ENCODE data around the gene GNAL.

Gene GNAL

GRCh38 chr18:11741505-11742145 lies 52.6 kb downstream of the GNAL start:
- Histone ChIP-seq H3K9me3 (ENCODE audit: control insufficient read depth, low read length) (no peaks in the 10 kb centered on the region), H3K4me1 (ENCODE audit: control insufficient read depth, insufficient read depth, low read length, poor library complexity, severe bottlenecking) (no peaks in the 10 kb centered on the region), H3K36me3 (ENCODE audit: control insufficient read depth, insufficient read depth, low read length) (no peaks in the 10 kb centered on the region), H3K27me3 (replicated peaks; ENCODE audit: control insufficient read depth, insufficient read depth, low read length, poor library complexity, severe bottlenecking) (no peaks in the 10 kb centered on the region), H3K4me3 (ENCODE audit: insufficient read depth, low read depth, low read length, poor library complexity, severe bottlenecking) (no peak overlapping the region), H3K27ac (ENCODE audit: insufficient read depth, low read length, poor library complexity, severe bottlenecking) (no peak overlapping the region)
- no peak for DNase-seq

DNA sequence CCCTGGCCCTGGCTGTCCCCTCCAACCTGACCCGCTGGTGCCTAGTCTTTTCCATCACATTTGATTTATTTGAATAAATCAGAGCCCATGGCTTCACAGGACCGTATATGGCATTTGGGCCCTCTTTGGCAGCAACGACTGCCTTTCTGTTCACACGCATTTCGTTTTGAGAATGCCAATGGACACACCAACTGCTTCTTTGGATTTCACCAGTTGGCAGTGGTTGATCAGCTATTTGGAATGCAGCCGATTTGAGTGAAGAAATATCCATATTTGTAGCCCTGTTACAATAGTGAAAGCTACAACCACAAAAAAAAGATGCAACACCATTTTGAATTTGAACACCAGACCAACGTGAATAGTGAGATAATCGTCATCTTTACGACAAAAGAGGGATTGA lies 56.5 kb downstream of the GNAL start:
- Histone ChIP-seq H3K4me1 (ENCODE audit: control insufficient read depth, insufficient read depth, low read length, poor library complexity, severe bottlenecking) (no peaks in the 10 kb centered on the region), H3K27ac (ENCODE audit: insufficient read depth, low read length, poor library complexity, severe bottlenecking) (no peak overlapping the region), H3K4me3 (ENCODE audit: insufficient read depth, low read depth, low read length, poor library complexity, severe bottlenecking) (no peak overlapping the region), H3K36me3 (ENCODE audit: control insufficient read depth, insufficient read depth, low read length) (no peaks in the 10 kb centered on the region), H3K9me3 (ENCODE audit: control insufficient read depth, low read length) (no peaks in the 10 kb centered on the region), H3K27me3 (replicated peaks; ENCODE audit: control insufficient read depth, insufficient read depth, low read length, poor library complexity, severe bottlenecking) (peaks cover 4% of the 10 kb centered on the region)
- no peak for DNase-seq

DNA sequence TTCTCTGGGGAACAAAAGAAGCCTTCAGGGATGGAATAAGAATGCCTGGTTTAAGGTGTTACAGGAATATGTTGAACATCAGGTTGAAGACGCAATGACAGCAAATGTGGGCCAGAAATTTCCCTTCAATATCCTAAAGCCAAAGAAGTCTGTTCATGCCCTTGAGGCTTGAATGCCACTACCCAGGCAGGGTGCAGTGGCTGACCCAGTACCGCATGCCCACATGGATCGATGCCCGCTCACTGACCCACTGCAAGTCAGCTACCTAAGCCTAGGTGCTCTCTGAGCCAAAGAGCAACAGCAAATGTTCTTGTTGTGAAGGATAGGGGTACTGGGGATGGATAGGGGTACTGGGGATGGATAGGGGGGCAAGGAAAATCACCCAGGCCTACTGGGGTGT lies 58.2 kb downstream of the GNAL start:
- no peak for DNase-seq
- no peaks in the 10 kb centered on the region for H3K4me1 ChIP-seq (ENCODE audit: control insufficient read depth, insufficient read depth, low read length, poor library complexity, severe bottlenecking)
- peaks cover 9% of the 10 kb centered on the region for H3K27me3 ChIP-seq (replicated peaks; ENCODE audit: control insufficient read depth, insufficient read depth, low read length, poor library complexity, severe bottlenecking)
- H3K9me3 ChIP-seq (ENCODE audit: control insufficient read depth, low read length): no peaks in the 10 kb centered on the region
- no peaks in the 10 kb centered on the region for H3K36me3 ChIP-seq (ENCODE audit: control insufficient read depth, insufficient read depth, low read length)
- H3K27ac ChIP-seq (ENCODE audit: insufficient read depth, low read length, poor library complexity, severe bottlenecking): no peak overlapping the region
- no peak overlapping the region for H3K4me3 ChIP-seq (ENCODE audit: insufficient read depth, low read depth, low read length, poor library complexity, severe bottlenecking)

DNA sequence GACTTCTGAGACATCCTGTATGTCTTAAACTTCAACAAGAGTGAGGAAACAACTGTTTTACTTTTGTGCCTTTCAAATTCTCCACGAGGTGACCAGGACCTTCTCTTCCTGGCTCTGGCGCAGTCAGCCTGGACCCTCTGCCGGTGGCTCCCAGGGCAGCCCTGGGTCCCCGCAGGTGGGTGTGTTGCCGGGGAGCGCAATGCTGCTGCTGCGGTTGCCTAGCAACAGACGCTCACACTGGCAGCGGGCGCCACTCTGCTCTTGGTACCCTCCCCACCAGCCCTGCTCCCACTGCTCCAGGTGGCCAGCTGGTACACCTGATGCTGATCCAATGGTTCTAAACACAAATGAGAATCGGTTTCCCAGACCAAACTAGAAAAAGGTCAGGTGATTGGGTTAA lies 58.7 kb downstream of the GNAL start:
- DNase-seq: no peak
- Histone ChIP-seq H3K27ac (ENCODE audit: insufficient read depth, low read length, poor library complexity, severe bottlenecking) (no peak overlapping the region), H3K4me1 (ENCODE audit: control insufficient read depth, insufficient read depth, low read length, poor library complexity, severe bottlenecking) (no peaks in the 10 kb centered on the region), H3K4me3 (ENCODE audit: insufficient read depth, low read depth, low read length, poor library complexity, severe bottlenecking) (no peak overlapping the region), H3K27me3 (replicated peaks; ENCODE audit: control insufficient read depth, insufficient read depth, low read length, poor library complexity, severe bottlenecking) (peaks cover 9% of the 10 kb centered on the region), H3K9me3 (ENCODE audit: control insufficient read depth, low read length) (no peaks in the 10 kb centered on the region), H3K36me3 (ENCODE audit: control insufficient read depth, insufficient read depth, low read length) (no peaks in the 10 kb centered on the region)

DNA sequence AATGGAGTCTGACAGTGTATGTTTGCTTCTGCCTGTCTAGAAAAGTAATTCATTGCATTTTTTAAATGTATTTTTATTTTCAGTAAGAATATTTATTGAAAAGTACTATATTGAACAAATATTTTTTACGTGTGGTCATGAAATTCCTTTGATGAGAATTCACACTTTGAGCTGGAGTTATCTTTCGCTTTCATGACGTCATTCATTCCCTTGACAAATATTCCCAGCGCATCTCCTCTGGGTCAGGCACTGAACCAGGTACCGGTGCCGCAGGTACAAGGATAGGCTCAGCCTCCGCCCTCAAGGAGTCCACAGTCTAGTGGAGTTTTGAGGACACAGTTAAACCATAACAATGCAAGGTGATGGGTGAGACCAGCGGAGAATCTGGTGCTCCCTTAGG lies 60.2 kb downstream of the GNAL start:
- Histone ChIP-seq H3K27me3 (replicated peaks; ENCODE audit: control insufficient read depth, insufficient read depth, low read length, poor library complexity, severe bottlenecking) (peaks cover 9% of the 10 kb centered on the region), H3K36me3 (ENCODE audit: control insufficient read depth, insufficient read depth, low read length) (no peaks in the 10 kb centered on the region), H3K4me3 (ENCODE audit: insufficient read depth, low read depth, low read length, poor library complexity, severe bottlenecking) (no peak overlapping the region), H3K27ac (ENCODE audit: insufficient read depth, low read length, poor library complexity, severe bottlenecking) (no peak overlapping the region), H3K4me1 (ENCODE audit: control insufficient read depth, insufficient read depth, low read length, poor library complexity, severe bottlenecking) (no peaks in the 10 kb centered on the region), H3K9me3 (ENCODE audit: control insufficient read depth, low read length) (no peaks in the 10 kb centered on the region)
- DNase-seq: no peak

GRCh38 chr18:11750171-11750570 lies 61.1 kb downstream of the GNAL start:
- Histone ChIP-seq H3K36me3 (ENCODE audit: control insufficient read depth, insufficient read depth, low read length) (no peaks in the 10 kb centered on the region), H3K4me3 (ENCODE audit: insufficient read depth, low read depth, low read length, poor library complexity, severe bottlenecking) (no peak overlapping the region), H3K27ac (ENCODE audit: insufficient read depth, low read length, poor library complexity, severe bottlenecking) (no peak overlapping the region), H3K27me3 (replicated peaks; ENCODE audit: control insufficient read depth, insufficient read depth, low read length, poor library complexity, severe bottlenecking) (peaks cover 9% of the 10 kb centered on the region), H3K4me1 (ENCODE audit: control insufficient read depth, insufficient read depth, low read length, poor library complexity, severe bottlenecking) (no peaks in the 10 kb centered on the region), H3K9me3 (ENCODE audit: control insufficient read depth, low read length) (no peaks in the 10 kb centered on the region)
- DNase-seq: no peak

DNA sequence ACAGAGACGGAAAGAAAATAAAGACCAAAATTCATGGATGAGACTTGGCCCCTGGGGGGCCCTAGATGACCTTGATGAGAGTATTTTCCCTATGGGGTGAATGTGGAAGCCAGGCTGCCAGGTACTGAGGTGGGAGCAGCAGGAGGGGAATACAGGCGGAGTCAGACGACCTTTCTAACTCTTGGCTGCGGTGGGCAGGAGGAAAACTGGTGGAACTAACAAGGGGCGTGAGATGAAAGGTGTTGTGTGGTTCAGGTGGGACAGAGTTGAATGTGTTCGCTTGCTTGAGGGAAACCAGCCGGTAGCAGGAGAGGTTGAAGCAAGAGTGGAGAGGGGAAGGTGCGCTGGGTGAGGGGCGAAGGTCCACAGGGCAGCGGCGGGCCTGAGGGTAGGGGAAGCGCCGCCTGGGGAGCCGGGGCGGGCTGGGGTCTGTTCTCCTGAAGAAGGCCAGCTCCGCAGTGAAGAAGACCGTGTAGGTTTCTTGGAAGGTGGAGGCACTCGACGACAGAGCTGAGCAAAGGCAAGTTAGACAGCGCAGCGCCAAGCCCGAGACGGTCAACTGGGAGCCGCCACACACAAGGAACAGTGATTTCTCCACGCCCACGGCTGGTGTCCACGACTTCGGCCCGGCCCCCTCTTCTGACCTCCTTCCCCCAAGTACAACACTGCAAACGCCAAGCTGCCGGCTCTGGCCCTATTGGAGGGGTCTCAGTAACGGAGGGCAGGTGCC lies 61.7 kb downstream of the GNAL start:
- DNase-seq: no peak
- Histone ChIP-seq H3K4me3 (ENCODE audit: insufficient read depth, low read depth, low read length, poor library complexity, severe bottlenecking) (no peak overlapping the region), H3K4me1 (ENCODE audit: control insufficient read depth, insufficient read depth, low read length, poor library complexity, severe bottlenecking) (no peaks in the 10 kb centered on the region), H3K27me3 (replicated peaks; ENCODE audit: control insufficient read depth, insufficient read depth, low read length, poor library complexity, severe bottlenecking) (peaks cover 9% of the 10 kb centered on the region), H3K27ac (ENCODE audit: insufficient read depth, low read length, poor library complexity, severe bottlenecking) (no peak overlapping the region), H3K9me3 (ENCODE audit: control insufficient read depth, low read length) (no peaks in the 10 kb centered on the region), H3K36me3 (ENCODE audit: control insufficient read depth, insufficient read depth, low read length) (no peaks in the 10 kb centered on the region)

DNA sequence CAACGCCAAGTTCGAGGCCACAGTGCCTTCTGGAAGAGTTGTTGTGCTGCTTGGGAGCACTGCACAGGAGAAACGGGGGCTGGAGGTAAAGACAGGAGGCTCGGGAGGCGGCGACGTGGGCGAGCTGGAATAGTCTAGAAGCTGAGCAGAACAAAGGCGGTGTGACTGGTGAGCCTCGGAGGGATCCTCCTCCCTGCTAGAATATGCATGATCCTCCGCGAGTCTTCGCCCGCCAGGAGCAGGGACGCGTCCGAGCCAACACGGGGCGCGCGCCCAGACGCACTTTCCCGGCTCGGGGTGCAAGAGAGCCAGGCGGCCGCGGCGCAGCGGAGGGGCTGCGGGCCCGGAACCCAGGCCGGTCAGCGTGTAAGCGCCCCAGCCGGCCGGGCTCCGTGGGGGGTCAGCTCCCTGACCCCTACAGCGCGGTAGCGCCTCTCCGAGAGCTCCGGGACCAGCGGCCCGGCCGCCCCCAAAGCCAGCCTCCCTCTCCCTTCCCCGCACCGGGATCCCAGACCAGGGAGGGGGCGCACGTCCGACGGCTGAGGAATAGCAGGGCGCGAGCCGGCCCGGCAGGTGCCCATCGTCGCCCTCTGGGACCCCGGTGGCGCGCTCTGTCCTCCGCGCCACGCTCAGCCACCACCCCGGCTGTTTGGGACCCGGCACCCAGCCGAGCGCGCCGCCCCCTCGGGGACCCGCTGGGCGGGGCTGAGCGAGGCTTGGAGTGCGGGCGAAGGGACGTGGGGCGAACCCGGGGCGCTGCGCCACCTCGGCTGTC lies 62.5 kb downstream of the GNAL start:
- Histone ChIP-seq H3K27ac (ENCODE audit: insufficient read depth, low read length, poor library complexity, severe bottlenecking) (no peak overlapping the region), H3K4me1 (ENCODE audit: control insufficient read depth, insufficient read depth, low read length, poor library complexity, severe bottlenecking) (no peaks in the 10 kb centered on the region), H3K36me3 (ENCODE audit: control insufficient read depth, insufficient read depth, low read length) (no peaks in the 10 kb centered on the region), H3K9me3 (ENCODE audit: control insufficient read depth, low read length) (no peaks in the 10 kb centered on the region), H3K27me3 (replicated peaks; ENCODE audit: control insufficient read depth, insufficient read depth, low read length, poor library complexity, severe bottlenecking) (peaks cover 9% of the 10 kb centered on the region), H3K4me3 (ENCODE audit: insufficient read depth, low read depth, low read length, poor library complexity, severe bottlenecking) (no peak overlapping the region)
- DNase-seq: no peak

GRCh38 chr18:11752116-11752911 lies 63.2 kb downstream of the GNAL start:
- no peak overlapping the region for H3K27ac ChIP-seq (ENCODE audit: insufficient read depth, low read length, poor library complexity, severe bottlenecking)
- no peak overlapping the region for H3K4me3 ChIP-seq (ENCODE audit: insufficient read depth, low read depth, low read length, poor library complexity, severe bottlenecking)
- no peaks in the 10 kb centered on the region for H3K4me1 ChIP-seq (ENCODE audit: control insufficient read depth, insufficient read depth, low read length, poor library complexity, severe bottlenecking)
- peaks cover 9% of the 10 kb centered on the region for H3K27me3 ChIP-seq (replicated peaks; ENCODE audit: control insufficient read depth, insufficient read depth, low read length, poor library complexity, severe bottlenecking)
- no peak for DNase-seq
- H3K36me3 ChIP-seq (ENCODE audit: control insufficient read depth, insufficient read depth, low read length): no peaks in the 10 kb centered on the region
- no peaks in the 10 kb centered on the region for H3K9me3 ChIP-seq (ENCODE audit: control insufficient read depth, low read length)

All from effector memory CD4-positive, alpha-beta T cell (primary cell).